Uterus (tissue), 2 donors: ENCODE data around the gene ZNF407.

ENCODE experiments used
- POLR2A ChIP-seq, 2 donors: fragments of 450-650 bp; IDR thresholded peaks; one replicate each; pipeline ENCODE4 v1.6.1; 2016; ENCODE audit warnings: antibody characterized with exemption in 2 of 2, mild to moderate bottlenecking in 1 of 2, moderate library complexity in 1 of 2
- TF ChIP-seq, protein P1 (sequence below), 4 experiments: fragments of 200-600 bp in 2 of 4; fragments of 450-650 bp in 2 of 4; sonication (generic) in 2 of 4; IDR thresholded peaks; one replicate each; pipeline ENCODE4 v1.5.1; 2016 to 2019; ENCODE audit warnings: antibody characterized with exemption in 4 of 4, mild to moderate bottlenecking in 2 of 4, moderate library complexity in 1 of 4

DNA sequence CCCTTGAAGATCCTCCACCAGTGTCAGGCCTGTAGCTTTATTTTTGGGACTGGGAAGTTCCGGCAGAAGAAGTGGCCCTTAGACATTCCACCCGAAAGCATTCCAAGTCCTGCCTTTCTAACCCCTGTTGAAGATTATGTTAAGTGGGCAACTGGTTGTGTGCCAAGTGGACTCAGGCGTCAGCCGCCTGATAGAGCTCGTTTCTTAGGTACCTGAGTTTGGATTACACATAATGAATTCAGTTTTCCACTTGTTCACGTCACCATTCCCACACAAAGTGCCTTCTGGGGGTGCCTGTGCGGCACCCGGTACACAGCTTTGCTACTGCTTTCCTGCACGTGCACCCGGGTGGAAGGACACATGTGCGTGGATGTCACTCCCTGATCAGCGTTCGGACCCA is 454.8 kb downstream of the ZNF407 start:
- TF ChIP-seq, protein P1, sequence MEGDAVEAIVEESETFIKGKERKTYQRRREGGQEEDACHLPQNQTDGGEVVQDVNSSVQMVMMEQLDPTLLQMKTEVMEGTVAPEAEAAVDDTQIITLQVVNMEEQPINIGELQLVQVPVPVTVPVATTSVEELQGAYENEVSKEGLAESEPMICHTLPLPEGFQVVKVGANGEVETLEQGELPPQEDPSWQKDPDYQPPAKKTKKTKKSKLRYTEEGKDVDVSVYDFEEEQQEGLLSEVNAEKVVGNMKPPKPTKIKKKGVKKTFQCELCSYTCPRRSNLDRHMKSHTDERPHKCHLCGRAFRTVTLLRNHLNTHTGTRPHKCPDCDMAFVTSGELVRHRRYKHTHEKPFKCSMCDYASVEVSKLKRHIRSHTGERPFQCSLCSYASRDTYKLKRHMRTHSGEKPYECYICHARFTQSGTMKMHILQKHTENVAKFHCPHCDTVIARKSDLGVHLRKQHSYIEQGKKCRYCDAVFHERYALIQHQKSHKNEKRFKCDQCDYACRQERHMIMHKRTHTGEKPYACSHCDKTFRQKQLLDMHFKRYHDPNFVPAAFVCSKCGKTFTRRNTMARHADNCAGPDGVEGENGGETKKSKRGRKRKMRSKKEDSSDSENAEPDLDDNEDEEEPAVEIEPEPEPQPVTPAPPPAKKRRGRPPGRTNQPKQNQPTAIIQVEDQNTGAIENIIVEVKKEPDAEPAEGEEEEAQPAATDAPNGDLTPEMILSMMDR (IDR thresholded peaks at IDR 0.05): no peak
- TF ChIP-seq POLR2A (IDR thresholded peaks at IDR 0.05): no peak
